CD4-positive, alpha-beta T cell treated with Interleukin-15 for 1 hour (primary cell): ENCODE measurements around the gene PTPN13.

Experiments used
- DNase-seq: peaks from one replicate; pipeline ENCODE4 v3.0.0-alpha.2; 2020

The PTPN13 gene

DNA sequence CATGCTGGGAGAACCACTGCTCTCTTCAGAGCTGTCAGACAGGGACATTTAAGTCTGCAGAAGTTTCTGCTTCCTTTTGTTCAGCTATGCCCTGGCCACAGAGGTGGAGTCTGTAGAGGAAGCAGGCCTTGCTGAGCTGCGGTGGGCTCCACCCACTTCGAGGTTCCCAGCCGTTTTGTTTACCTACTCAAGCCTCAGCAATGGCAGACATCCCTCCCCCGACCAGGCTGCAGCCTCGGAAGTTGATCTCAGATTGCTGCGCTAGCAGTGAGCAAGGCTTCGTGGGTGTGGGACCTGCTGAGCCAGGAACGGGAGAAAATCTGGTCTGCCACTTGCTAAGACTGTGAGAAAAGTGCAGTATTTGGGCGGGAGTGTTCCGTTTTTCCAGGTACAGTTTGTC is 136.2 kb downstream of the PTPN13 start:
- no peak for DNase-seq

DNA sequence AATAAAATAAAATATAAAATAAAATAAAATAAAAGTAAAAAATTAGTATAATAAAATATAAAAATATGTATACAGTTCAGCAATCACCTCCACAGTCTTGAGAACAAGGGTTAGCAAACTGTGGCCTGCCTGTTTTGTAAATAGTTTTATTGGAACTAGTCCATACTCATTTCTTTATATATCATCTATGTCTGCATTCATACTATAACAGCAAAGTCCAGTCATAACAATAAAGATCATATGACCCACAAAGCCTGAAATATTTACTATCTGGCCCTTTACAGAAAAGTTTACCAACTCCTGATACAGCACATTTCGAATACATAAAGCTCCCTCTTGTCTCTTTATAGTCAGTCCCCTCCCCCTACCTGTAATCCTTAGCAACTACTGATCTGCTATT is 143.1 kb downstream of the PTPN13 start:
- no peak for DNase-seq

DNA sequence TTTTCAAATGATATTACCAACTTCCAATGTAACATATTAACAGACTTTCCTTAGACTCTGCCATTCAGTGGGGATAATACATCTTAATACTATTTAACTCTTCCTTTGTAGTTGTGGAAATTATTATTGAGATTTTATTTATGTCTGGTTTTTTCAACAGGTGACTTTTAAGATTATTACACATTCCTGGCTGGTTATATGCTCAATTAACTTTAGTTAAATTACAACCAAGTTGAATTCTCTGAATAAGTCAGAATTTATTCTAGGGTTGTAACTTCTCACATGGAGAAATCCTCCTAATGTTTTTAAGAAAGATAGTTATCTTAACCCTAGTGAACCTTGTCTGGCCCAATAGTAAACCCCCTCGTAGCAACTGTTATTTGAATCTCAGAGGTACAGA is 147.7 kb downstream of the PTPN13 start:
- no peak for DNase-seq

DNA sequence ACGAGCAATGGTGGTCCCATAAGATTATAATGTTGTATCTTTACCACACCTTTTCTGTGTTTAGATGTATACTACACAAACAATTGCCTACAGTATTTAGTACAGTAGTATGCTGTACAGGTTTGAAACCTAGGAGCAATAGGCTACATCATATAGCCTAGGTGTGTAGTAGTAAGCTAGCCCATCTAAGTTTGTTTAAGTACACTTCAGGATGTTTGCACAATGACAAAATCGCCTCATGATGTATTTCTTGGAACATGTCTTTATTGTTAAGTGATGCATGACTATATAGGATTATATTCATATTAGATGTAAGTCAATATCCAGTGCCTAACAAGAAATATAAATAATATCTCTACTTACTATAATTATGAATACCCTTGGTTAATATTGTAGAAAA is 150.5 kb downstream of the PTPN13 start:
- no peak for DNase-seq

DNA sequence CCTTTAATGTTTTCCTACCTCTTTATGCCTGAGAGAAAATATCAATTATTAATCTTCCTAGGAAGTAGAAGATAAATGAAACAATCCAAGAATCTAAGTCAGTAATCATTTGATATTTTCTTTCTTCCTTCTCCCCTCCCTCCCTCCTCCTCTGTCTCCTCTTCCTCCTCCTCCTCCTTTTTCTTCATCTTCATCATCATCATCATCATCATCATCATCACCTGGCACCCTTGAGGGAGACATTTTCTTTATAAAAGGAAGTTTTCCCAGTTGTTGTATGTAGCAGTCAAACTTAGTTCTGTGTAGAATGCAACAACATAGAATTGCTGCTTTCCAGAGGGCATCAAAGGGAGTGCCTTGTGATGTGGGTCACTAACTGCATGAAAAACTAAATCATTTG is 155.0 kb downstream of the PTPN13 start:
- no peak for DNase-seq

DNA sequence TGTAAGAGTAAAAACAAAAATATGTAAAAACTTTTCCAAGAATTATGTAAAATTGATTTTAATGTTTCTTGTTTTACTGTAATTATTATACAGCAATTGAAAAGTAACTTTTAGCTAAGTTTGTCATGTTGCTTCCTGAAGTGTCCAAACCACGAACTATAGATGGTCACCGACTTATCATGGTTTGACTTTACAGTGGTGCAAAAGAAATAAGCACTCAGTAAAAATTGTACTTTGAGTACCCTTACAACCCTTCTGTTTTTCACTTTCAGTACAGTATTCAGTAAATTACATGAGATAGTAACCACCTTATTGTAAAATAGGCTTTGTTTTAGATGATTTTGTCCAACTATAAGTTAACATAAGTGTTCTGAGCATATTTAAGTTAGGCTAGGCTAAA is 161.3 kb downstream of the PTPN13 start:
- DNase-seq: no peak

DNA sequence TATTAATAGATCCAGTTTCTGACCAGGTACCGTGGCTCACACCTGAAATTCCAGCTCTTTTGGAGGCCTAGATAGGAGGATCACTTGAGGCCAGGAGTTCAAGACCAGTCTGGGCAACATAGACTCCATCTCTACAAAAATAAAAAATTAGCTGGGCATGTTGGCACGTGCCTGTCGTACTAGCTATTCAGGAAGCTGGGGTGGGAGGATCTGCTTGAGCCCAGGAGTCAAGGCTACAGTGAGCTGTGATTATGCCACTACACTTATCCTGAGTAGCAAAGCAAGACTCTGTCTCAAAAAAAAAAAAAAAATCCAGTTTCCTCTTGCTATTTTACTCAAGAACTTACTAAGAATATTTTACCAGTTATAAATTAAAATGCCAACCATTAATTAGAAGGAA is 163.4 kb downstream of the PTPN13 start:
- no peak for DNase-seq

DNA sequence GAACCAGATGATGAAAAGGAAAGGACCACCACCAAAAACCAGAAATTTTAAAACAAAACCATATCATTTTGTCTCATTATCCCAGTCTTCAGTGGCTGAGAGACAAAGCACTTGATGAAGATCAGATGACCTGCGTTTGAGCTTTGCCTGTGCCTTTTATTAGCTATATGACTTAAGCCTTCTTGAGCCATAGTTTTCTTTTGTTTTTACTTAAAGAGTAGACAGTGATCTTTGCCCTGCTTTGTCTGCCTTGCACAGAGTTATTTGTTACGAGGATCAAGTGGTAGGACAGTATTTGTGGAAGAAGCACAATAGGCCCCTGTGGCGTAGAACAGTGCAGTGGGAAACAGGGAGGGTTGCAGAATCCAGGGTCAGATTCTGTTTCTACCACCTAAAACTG is 165.2 kb downstream of the PTPN13 start:
- no peak for DNase-seq

DNA sequence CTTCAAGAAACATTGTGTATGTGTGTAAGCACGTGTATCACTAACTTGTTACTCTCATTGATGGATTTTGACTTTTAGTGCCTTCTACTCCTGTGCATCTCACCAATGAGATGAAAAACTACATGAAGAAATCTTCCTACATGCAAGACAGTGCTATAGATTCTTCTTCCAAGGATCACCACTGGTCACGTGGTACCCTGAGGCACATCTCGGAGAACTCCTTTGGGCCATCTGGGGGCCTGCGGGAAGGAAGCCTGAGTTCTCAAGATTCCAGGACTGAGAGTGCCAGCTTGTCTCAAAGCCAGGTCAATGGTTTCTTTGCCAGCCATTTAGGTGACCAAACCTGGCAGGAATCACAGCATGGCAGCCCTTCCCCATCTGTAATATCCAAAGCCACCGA is 168.5 kb downstream of the PTPN13 start:
- DNase-seq: no peak

DNA sequence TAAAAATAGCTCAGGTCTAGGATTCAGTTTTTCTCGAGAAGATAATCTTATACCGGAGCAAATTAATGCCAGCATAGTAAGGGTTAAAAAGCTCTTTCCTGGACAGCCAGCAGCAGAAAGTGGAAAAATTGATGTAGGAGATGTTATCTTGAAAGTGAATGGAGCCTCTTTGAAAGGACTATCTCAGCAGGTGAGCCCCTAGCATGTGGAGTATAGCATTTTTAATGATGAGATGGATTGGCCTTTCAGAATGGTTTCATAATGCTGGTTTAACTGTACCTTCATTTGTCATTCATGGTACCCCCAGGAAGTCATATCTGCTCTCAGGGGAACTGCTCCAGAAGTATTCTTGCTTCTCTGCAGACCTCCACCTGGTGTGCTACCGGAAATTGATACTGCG is 175.7 kb downstream of the PTPN13 start:
- DNase-seq: no peak

DNA sequence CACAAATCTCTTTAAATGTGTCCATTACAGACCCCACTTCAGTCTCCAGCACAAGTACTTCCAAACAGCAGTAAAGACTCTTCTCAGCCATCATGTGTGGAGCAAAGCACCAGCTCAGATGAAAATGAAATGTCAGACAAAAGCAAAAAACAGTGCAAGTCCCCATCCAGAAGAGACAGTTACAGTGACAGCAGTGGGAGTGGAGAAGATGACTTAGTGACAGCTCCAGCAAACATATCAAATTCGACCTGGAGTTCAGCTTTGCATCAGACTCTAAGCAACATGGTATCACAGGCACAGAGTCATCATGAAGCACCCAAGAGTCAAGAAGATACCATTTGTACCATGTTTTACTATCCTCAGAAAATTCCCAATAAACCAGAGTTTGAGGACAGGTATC is 177.0 kb downstream of the PTPN13 start:
- no peak for DNase-seq

DNA sequence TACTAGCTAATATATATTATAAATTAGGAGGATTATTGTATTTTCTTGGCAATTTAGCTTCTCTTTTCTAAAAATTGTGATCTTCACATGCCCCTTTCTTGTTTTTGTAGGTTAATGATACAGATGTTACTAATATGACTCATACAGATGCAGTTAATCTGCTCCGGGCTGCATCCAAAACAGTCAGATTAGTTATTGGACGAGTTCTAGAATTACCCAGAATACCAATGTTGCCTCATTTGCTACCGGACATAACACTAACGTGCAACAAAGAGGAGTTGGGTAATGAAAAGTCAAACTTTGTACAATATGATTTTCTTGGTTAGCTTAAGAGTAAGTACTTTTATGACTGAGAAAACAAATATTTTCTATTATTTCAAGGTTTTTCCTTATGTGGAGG is 180.9 kb downstream of the PTPN13 start:
- no peak for DNase-seq

DNA sequence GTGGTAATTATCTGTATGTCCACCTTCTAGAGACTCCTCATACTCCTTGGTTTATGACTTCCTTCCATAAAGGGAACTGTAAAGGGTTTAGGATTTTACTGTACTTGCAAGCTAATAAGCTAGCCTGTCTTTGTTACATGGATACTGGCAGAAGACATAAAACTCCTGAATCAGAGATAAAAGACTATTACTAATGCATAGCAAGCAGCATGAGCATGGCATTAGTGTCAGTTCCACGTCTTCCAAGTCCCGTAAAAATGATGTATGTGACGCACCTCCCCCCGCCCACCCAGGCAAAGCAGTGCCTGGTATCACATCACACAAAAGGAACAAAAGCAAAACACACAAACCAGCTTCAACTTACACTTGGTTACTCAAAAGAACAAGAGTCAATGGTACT is 184.1 kb downstream of the PTPN13 start:
- no peak for DNase-seq

DNA sequence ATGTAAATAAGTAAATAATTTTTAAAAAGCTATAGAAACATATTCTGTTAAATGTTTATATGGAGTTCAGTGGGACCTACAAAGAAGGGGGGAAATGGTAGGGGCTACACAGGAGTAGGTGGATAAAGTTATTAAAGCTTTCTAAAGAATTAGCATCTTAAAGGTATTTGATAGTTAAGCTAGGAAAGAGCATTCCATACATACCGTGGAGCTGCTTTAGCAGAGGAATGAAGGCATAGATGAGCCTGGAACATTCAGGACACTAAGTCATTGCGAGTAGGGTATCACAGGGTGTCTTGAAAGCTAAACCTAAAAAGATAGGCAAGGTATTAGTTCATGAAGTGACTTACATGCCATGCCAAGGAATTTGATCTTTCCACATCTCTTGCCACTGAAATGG is 194.7 kb downstream of the PTPN13 start:
- DNase-seq: no peak

DNA sequence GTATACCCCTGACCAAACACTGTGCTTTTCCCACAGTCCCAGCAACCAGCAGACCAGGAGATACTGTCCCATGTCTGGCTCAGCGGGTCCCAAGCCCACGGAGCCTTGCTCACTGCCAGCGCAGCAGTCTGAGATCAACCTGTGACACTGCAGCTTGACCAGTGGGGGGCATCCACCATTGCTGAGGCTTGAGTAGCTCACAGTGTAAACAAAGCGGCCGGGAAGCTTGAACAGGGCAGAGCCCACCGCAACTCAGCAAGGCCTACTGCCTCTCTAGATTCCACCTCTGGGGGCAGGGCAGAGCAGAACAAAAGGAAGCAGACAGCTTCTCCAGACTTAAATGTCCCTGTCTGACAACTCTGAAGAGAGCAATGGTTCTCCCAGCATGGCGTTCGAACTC is 197.0 kb downstream of the PTPN13 start:
- DNase-seq: no peak

DNA sequence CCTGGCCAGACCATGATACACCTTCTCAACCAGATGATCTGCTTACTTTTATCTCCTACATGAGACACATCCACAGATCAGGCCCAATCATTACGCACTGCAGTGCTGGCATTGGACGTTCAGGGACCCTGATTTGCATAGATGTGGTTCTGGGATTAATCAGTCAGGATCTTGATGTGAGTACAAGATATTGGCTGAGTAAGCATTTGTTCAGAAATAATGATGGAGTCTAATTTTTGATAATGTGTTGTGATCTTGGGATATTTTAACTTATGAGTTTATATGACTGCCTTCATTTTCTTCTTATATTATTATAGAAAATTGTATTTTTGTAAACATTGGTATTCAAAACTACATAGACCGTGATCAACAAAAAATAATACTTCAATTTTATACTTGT is 215.7 kb downstream of the PTPN13 start:
- no peak for DNase-seq

DNA sequence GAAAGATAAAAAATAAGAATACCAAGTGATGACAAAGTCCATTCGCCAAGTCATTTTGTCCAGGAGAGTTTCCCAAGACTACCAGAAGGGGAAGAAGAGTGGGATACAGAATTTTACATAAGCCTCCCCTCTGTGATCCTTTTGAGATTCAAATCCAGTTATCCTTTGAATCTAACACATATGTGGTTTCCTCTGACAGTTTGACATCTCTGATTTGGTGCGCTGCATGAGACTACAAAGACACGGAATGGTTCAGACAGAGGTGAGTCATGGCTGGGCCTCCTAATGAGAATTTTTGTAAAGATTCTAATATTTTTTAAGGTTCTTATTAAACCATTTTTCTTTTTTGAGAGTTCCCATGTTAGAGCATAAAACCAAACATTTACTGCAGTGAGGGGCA is 216.7 kb downstream of the PTPN13 start:
- no peak for DNase-seq

DNA sequence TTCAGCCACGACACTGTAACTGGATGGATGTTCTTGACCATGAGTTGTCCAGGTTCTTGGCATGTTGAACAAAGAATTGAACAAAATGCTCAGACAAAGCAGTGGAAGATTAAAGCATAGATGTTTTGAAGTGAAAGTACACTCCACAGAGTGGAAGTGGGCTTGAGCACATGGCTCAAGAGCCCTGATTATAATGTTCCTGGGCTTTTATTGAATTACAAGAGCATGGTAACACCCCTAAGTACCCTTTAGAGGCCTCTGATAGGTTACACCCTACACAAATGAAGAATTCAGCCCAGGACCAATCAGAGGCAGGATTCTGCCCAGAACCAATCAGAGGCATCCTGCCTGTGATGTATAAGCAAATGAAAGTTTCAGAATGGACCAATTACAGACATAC is 221.5 kb downstream of the PTPN13 start:
- DNase-seq: no peak

DNA sequence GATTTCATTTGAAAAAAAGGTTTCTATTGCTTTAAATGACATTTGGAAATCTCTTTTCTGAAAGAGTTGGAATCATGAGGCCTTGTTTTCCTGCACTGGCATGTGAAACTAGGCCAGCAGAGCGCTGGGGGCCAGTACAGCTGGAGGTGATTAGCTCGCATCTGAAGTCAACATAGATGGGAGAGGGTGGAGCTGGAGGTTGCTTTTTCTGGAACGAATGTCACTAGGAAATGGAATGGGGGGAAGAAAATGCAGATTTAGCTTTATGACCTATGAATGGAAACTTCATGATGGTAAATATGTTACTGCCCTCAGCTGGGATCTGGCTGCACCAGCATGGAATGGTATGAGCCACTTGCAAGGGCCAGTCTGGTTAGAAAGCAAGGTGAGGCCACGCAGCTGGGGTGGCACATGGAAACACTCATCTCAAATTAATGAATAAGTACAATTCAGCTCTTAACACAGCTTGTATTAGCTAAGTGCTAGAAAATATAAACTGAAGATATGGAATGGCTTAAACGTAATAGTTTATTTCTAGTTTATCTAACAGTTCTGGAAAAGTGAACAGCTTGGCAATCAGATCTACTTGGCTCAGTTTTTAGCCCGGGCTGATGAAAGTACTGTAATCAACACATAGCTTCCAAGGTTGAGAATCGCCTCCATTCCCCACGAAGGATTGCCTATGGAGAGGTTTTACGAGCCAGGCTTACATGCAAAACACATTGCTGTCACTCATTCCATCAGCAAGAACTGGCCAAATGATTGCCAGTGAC is 222.6 kb downstream of the PTPN13 start:
- no peak for DNase-seq

DNA sequence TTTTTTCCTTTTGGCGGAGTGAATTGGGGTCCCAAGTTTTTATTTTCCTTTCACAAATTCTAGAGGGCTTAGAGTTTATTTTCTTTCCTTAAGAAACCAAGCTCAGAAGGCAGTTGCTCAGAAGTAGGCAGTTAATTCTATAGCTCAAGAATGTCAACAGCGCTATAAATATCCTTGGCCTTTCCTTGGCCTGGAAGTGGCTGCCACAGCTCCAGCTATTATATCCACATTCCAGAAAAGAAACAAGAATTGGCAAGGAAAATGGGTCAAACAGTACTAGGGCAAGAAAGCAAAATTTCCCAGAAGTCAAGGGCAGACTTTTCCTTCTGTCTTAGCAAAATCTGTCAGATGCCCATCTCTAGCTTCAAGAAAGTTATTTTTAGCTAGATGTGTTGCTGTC is 224.1 kb downstream of the PTPN13 start:
- no peak for DNase-seq

DNA sequence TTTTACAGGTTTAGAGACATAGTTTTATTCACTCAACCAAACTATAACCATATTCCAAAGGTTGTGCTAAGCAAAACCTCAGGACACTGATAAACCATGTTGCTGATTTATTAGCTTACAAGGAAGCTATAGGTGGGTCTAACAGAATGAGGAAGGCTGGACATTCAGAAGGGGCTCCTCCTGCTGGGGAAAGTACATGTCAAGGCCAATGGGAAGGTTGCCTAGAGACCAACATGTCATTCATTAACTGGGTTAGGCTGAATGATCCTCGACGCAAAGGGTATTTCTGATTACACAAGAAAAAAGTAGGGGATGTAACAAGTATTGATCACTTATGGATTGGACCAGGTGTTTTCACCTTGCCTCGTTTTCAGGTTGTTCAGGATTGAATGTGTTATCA is 224.7 kb downstream of the PTPN13 start:
- DNase-seq: no peak

DNA sequence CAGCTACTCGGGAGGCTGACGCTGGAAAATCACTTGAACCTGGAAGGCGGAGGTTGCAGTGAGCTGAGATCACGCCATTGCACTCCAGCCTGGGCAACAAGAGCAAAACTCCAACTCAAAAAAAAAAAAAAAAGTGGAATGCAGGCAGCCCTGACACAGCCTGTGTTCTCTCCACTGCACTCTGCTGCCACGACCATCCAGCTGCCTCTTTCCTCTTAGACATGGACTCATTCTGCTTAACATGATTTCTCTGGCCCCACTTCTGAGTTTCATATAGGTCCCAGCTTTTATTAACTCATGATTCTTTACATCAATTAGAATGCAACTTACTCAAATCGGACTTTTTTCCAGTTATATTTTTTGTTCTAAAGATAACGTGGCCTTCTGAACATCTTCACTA is 225.4 kb downstream of the PTPN13 start:
- DNase-seq: no peak

DNA sequence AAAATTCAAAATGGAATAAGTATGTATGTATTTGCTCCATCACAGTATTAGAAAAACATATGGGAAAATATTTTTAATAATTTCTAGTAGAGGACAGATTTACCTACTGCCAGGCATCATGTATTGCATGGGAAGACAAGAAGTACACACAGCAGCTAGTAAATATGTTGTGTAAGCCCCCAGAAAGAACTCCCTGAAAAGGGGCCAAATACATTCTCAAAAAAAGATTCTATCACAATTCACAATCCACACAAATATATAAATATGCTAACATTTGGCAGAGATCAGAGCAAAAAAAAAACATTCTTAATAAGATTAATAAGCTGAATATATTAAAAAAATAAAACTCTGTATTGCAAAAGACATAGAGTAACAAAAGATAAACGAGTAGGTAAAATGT is 227.0 kb downstream of the PTPN13 start:
- DNase-seq: no peak

DNA sequence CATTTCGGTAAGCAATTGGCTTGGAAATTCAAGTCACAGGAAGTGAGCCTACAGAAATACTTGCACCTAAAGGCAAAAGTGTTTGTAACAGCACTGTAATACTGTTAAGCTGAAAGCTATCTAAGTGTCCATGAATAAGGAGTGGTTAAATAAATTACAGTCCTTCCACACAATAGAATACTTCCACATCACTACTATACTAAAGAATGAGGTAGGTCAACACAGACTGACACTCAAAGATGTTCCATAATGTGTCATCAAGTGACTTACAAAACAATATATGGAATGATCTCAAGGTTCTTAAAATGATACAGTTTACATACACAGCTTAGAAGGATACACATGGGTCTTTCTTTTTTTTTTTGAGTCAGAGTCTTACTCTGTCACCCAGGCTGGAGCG is 228.0 kb downstream of the PTPN13 start:
- DNase-seq: no peak

DNA sequence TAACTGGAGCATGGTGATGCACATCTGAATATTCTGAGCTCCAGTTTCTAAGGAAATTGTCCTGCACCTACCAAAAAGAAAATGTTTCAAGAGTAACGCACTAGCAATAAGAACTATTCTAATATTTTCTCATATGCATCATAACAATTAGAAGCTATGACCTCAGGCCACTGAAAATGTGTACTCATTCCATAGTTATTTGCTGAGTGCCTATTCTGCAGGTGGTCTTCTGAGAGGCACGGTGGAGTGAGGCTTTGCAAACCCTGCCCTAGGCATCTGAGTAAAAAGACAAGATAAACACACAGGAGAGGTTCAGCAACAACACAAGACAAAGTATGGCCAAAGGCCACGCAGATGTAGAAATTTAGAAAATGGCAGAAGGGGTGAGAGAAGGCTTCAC is 231.4 kb downstream of the PTPN13 start:
- no peak for DNase-seq
